Choroid plexus epithelial cell (primary cell): ENCODE results near the gene CTBP2.

Experiments used
- DNase-seq: peaks from one replicate; pipeline ENCODE4 v3.0.0-alpha.2; 2010; ENCODE audit warnings: low read depth
- H3K4me3 ChIP-seq: 2 replicates; pipeline ENCODE4 v1.5.1; 2011; ENCODE audit warnings: low read depth, mild to moderate bottlenecking, control low read depth, low read length, moderate library complexity
- CTCF ChIP-seq: conservative IDR thresholded peaks from 2 replicates; pipeline ENCODE4 v1.5.1; 2011; ENCODE audit warnings: low read depth, mild to moderate bottlenecking, control low read depth, inconsistent platforms, low read length, moderate library complexity

CTBP2 gene

GRCh38 chr10:125066764-125067450, 93.5 kb downstream of the CTBP2 start:
- DNase-seq: no peak
- TF ChIP-seq CTCF: no peak
- no peak overlapping the region for H3K4me3 ChIP-seq

GRCh38 chr10:125064681-125065492, 95.5 kb downstream of the CTBP2 start:
- H3K4me3 ChIP-seq: no peak overlapping the region
- DNase-seq: peak; percentile 78

GRCh38 chr10:125063256-125063925, 97.0 kb downstream of the CTBP2 start:
- no peak for TF ChIP-seq CTCF
- no peak overlapping the region for H3K4me3 ChIP-seq
- DNase-seq: no peak

More at GRCh38 chr10:125064681-125065492, 95.5 kb downstream of the CTBP2 start:
- no peak for TF ChIP-seq CTCF

- no peak for TF ChIP-seq CTCF
- H3K4me3 ChIP-seq: no peak overlapping the region
Measured at GRCh38 chr10:125062914-125063230, 97.5 kb downstream of the CTBP2 start.

GRCh38 chr10:125062227-125062913, 98.0 kb downstream of the CTBP2 start:
- DNase-seq: no peak
- no peak overlapping the region for H3K4me3 ChIP-seq

More at GRCh38 chr10:125062914-125063230, 97.5 kb downstream of the CTBP2 start:
- DNase-seq: peak; percentile 82

More at GRCh38 chr10:125062227-125062913, 98.0 kb downstream of the CTBP2 start:
- TF ChIP-seq CTCF: no peak
